SK-N-SH treated with all-trans-retinoic acid at 6 μM for 48 hours (cell line): ENCODE data around the gene TMEM209.

ENCODE experiments used
- ATAC-seq: fragments of 200-7000 bp; cut with Tn5 transposase; 3 replicates; pipeline ENCODE4 v1.9.1; 2020; ENCODE audit warnings: mild to moderate bottlenecking, moderate library complexity
- ARNTL ChIP-seq: fragments of 450-650 bp; formaldehyde crosslinking; IDR thresholded peaks from 2 replicates; pipeline ENCODE4 v1.5.0; 2020; ENCODE audit warnings: low read depth, mild to moderate bottlenecking, moderate library complexity, borderline replicate concordance
- BACH2 ChIP-seq: fragments of 250-450 bp; sonication (Bioruptor Pico); IDR thresholded peaks from 2 replicates; pipeline ENCODE4 v1.9.0; 2021; ENCODE audit warnings: mild to moderate bottlenecking, borderline replicate concordance
- CREB5 ChIP-seq: fragments of 250-450 bp; sonication (Bioruptor Pico); IDR thresholded peaks from 2 replicates; pipeline ENCODE4 v1.5.1; 2020; ENCODE audit warnings: low read depth, mild to moderate bottlenecking, moderate library complexity
- CSDC2 ChIP-seq: fragments of 250-450 bp; sonication (Bioruptor Pico); IDR thresholded peaks from 2 replicates; pipeline ENCODE4 v1.5.0; 2020; ENCODE audit warnings: mild to moderate bottlenecking, moderate library complexity
- ESRRG ChIP-seq: fragments of 250-450 bp; sonication (Bioruptor Pico); IDR thresholded peaks from 2 replicates; pipeline ENCODE4 v1.6.1; 2021; ENCODE audit warnings: mild to moderate bottlenecking
- GLIS3 ChIP-seq: fragments of 250-450 bp; sonication (Bioruptor Pico); IDR thresholded peaks from 2 replicates; pipeline ENCODE4 v1.5.0; 2020; ENCODE audit warnings: mild to moderate bottlenecking, moderate library complexity
- ISL1 ChIP-seq: fragments of 250-450 bp; sonication (Bioruptor Pico); IDR thresholded peaks from 2 replicates; pipeline ENCODE4 v2.1.2; 2022; ENCODE audit warnings: mild to moderate bottlenecking, moderate library complexity
- POU6F1 ChIP-seq: fragments of 250-450 bp; sonication (Bioruptor Pico); IDR thresholded peaks from 2 replicates; pipeline ENCODE4 v1.8.0; 2021; ENCODE audit warnings: low read depth, mild to moderate bottlenecking, moderate library complexity, borderline replicate concordance
- PPARA ChIP-seq: fragments of 250-450 bp; sonication (Bioruptor Pico); IDR thresholded peaks from 2 replicates; pipeline ENCODE4 v1.5.0; 2020; ENCODE audit warnings: mild to moderate bottlenecking, borderline replicate concordance
- RARB ChIP-seq: fragments of 250-450 bp; sonication (Bioruptor Pico); IDR thresholded peaks from 2 replicates; pipeline ENCODE4 v1.8.0; 2021; ENCODE audit warnings: mild to moderate bottlenecking, moderate library complexity
- TCF4 ChIP-seq: fragments of 250-450 bp; sonication (Bioruptor Pico); IDR thresholded peaks from 2 replicates; pipeline ENCODE4 v1.8.0; 2021; ENCODE audit warnings: mild to moderate bottlenecking, moderate library complexity, borderline replicate concordance
- TOX ChIP-seq: fragments of 250-450 bp; sonication (Bioruptor Pico); IDR thresholded peaks from 2 replicates; pipeline ENCODE4 v1.8.0; 2021; ENCODE audit warnings: mild to moderate bottlenecking, moderate library complexity, borderline replicate concordance
- ZC3H10 ChIP-seq: fragments of 250-450 bp; sonication (Bioruptor Pico); IDR thresholded peaks from 2 replicates; pipeline ENCODE4 v1.5.1; 2021; ENCODE audit warnings: mild to moderate bottlenecking, moderate library complexity
- ZFP3 ChIP-seq: fragments of 250-450 bp; sonication (Bioruptor Pico); IDR thresholded peaks from 2 replicates; pipeline ENCODE4 v1.5.0; 2020; ENCODE audit warnings: mild to moderate bottlenecking, moderate library complexity
- ZFP30 ChIP-seq: fragments of 450-650 bp; formaldehyde crosslinking; IDR thresholded peaks from 2 replicates; pipeline ENCODE4 v1.5.0; 2022; ENCODE audit warnings: mild to moderate bottlenecking, moderate library complexity
- ZNF565 ChIP-seq: fragments of 450-650 bp; formaldehyde crosslinking; conservative IDR thresholded peaks from 2 replicates; pipeline ENCODE4 v1.5.0; 2020; ENCODE audit warnings: low read depth, mild to moderate bottlenecking, moderate library complexity
- ZNF70 ChIP-seq: fragments of 450-650 bp; formaldehyde crosslinking; IDR thresholded peaks from 2 replicates; pipeline ENCODE4 v1.5.0; 2020; ENCODE audit warnings: mild to moderate bottlenecking, moderate library complexity
- ZNF8 ChIP-seq: fragments of 450-650 bp; formaldehyde crosslinking; IDR thresholded peaks from 2 replicates; pipeline ENCODE4 v1.5.0; 2020; ENCODE audit warnings: mild to moderate bottlenecking, moderate library complexity
- TF ChIP-seq, protein P1 (sequence below): fragments of 250-450 bp; sonication (Bioruptor Pico); IDR thresholded peaks from 2 replicates; pipeline ENCODE4 v1.5.1; 2021; ENCODE audit warnings: mild to moderate bottlenecking, moderate library complexity
- TF ChIP-seq, protein P2 (sequence below): fragments of 250-450 bp; sonication (Bioruptor Pico); IDR thresholded peaks from 2 replicates; pipeline ENCODE4 v1.8.0; 2020; ENCODE audit warnings: mild to moderate bottlenecking, moderate library complexity, borderline replicate concordance

Gene TMEM209

DNA sequence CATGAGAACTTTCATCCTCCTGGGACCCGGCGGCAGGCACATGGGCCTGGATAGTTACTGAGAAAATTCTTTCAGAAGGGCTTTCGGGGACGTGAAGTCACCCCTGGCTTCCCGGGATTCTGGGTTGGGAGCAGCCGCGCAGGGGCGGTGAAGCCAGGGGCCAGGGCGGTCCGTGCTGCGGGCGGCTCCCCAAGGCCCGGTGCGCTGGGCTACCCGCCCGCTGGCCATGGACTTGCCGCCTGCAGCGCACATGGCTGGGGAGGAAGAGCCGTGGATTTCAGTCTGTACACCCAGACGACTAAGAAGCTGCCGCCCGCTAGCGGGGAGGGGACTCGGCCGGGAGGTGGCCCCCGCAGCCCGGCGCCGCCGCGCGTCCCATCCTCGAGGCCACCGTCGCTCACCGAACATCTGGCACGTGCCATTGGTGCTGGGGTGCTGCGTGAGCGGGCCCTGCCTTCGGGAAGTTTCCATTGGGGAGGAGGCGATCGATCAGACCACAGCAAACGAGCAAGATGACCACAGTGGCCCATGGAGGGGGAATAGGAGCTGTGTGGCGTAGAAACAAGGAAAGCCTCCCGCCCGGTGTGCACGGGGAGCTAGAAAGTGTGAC, 64.5 kb downstream of the TMEM209 start (continued):
- TF ChIP-seq ARNTL (no peak), ZC3H10 (no peak), RARB (CRISPR knock-in tag) (no peak), GLIS3 (CRISPR knock-in tag) (no peak), TOX (CRISPR knock-in tag) (no peak), TCF4 (CRISPR knock-in tag) (no peak), PPARA (CRISPR knock-in tag) (no peak), CSDC2 (CRISPR knock-in tag) (no peak)

DNA sequence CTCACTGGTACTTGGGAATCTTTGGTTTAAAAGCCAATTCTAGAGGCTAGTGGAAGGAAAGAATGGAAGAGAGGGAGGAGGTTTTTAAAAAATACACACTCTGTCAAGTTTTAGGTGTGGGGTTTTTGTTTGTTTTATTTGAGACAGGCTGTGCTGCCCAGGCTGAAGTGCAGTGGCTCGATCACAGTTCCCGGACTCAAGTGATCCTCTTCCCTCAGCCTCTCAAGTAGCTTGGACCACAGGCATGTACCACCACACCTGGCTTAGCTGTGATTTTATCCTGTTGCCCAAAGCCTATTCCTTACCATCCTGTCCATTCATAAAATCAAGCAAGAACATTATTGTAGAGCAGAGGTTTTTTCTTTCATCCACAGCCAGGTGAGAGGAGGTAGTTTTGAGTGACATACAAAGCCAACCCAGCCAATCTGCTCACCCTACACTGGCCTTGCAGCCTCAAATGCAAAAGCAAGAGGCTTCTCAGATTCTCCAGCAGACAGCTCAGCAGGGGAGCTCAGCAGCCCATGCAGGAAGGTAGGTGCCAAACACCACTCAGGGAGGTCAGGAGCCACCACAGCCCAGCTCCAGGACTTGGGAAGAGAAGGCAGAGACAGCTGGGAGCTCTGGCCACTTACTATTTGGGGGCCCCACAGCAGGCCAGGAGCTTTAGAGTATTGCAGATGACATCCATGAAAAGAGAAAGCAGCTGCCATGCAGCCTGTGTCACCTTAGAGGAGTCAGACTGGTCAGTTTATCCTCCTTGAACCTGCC, 65.8 kb downstream of the TMEM209 start:
- no peak for ATAC-seq

GRCh38 chr7:130137207-130137606, 68.0 kb downstream of the TMEM209 start:
- no peak for ATAC-seq
- TF ChIP-seq ZNF565 (CRISPR knock-in tag) (no peak), TCF4 (CRISPR knock-in tag) (no peak), RARB (CRISPR knock-in tag) (no peak), ZNF70 (no peak), ZC3H10 (no peak), ZFP3 (no peak), PPARA (CRISPR knock-in tag) (no peak)

More for the DNA sequence above, 65.8 kb downstream of the TMEM209 start:
- TF ChIP-seq ZNF70: no peak

GRCh38 chr7:130136579-130137167, 68.5 kb downstream of the TMEM209 start:
- no peak for ATAC-seq
- TF ChIP-seq, protein P1, sequence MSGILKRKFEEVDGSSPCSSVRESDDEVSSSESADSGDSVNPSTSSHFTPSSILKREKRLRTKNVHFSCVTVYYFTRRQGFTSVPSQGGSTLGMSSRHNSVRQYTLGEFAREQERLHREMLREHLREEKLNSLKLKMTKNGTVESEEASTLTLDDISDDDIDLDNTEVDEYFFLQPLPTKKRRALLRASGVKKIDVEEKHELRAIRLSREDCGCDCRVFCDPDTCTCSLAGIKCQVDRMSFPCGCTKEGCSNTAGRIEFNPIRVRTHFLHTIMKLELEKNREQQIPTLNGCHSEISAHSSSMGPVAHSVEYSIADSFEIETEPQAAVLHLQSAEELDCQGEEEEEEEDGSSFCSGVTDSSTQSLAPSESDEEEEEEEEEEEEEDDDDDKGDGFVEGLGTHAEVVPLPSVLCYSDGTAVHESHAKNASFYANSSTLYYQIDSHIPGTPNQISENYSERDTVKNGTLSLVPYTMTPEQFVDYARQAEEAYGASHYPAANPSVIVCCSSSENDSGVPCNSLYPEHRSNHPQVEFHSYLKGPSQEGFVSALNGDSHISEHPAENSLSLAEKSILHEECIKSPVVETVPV (CRISPR knock-in tag): no peak

- ATAC-seq: peak; percentile 76
- TF ChIP-seq ZFP3 (no peak), ZNF70 (no peak), RARB (CRISPR knock-in tag) (no peak), ESRRG (no peak), PPARA (CRISPR knock-in tag) (no peak), POU6F1 (CRISPR knock-in tag) (no peak), BACH2 (CRISPR knock-in tag) (no peak), TOX (CRISPR knock-in tag) (no peak), ZNF8 (CRISPR knock-in tag) (no peak)
- TF ChIP-seq, all 23 proteins: peak for 0
Observed at GRCh38 chr7:130135208-130136205, 69.7 kb downstream of the TMEM209 start.

DNA sequence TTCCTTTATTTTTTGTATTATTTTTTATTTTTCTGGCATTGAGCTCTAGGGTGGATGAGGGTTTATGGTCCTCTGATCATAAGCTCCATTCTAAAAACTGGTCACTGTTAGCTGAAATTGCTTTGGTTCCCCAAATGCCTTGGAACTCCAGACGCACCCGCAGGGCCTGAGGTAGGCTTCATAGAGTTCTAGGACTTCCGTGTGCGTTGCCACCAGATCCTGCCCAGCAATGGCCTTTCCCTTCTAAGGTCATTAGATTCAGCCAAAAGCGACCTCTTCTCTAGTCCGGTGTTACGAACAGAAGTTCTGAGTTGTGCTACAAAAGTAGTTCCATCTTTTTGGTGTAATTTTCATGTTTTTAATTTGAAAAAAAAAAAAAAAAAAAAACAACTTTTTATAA, 70.5 kb downstream of the TMEM209 start:
- no peak for ATAC-seq
- TF ChIP-seq ZFP3 (no peak), GLIS3 (CRISPR knock-in tag) (no peak), ZNF8 (CRISPR knock-in tag) (no peak), TCF4 (CRISPR knock-in tag) (no peak), ZNF565 (CRISPR knock-in tag) (no peak), POU6F1 (CRISPR knock-in tag) (no peak), CSDC2 (CRISPR knock-in tag) (no peak), ZFP30 (CRISPR knock-in tag) (no peak), ESRRG (no peak), ISL1 (no peak), ZC3H10 (no peak), BACH2 (CRISPR knock-in tag) (no peak), ARNTL (no peak), CREB5 (CRISPR knock-in tag) (no peak), RARB (CRISPR knock-in tag) (no peak)
- TF ChIP-seq, protein P2, sequence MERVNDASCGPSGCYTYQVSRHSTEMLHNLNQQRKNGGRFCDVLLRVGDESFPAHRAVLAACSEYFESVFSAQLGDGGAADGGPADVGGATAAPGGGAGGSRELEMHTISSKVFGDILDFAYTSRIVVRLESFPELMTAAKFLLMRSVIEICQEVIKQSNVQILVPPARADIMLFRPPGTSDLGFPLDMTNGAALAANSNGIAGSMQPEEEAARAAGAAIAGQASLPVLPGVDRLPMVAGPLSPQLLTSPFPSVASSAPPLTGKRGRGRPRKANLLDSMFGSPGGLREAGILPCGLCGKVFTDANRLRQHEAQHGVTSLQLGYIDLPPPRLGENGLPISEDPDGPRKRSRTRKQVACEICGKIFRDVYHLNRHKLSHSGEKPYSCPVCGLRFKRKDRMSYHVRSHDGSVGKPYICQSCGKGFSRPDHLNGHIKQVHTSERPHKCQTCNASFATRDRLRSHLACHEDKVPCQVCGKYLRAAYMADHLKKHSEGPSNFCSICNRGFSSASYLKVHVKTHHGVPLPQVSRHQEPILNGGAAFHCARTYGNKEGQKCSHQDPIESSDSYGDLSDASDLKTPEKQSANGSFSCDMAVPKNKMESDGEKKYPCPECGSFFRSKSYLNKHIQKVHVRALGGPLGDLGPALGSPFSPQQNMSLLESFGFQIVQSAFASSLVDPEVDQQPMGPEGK (CRISPR knock-in tag): no peak
